Measurements from ENCODE around the gene MAPKAP1.

Gene MAPKAP1

GRCh38 chr9:125556046-125556721 is 150.8 kb downstream of the MAPKAP1 start:
- POLR2A ChIA-PET, result no interaction called here
- CTCF ChIA-PET, result no interaction called here
- DNase-seq (ENCODE audit: extremely low spot score), result no peak
- no peak for TF ChIP-seq BHLHE40 (IDR thresholded peaks at IDR 0.05; ENCODE audit: borderline replicate concordance)

DNA sequence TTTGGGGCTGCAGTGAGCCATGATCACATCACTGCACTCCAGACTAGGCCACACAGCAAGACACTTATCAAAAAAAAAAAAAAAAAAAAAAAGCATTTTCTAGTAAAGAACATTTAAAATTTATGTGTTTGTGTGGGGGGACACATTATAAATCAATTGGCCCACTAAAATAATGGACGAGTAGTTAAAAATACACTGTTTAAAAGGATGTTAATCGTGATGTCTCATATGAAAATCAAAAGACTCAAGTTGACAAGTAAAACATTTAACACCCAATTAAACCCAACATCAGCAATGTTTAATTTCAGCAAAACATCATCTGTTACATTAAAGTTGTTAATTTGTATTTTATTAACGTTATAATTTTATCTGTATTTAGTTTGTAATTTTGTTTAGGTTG is 152.3 kb downstream of the MAPKAP1 start:
- DNase-seq (ENCODE audit: extremely low spot score), result no peak

GRCh38 chr9:125551781-125552180 is 155.2 kb downstream of the MAPKAP1 start:
- ChIA-PET CTCF (no interaction called here), POLR2A (no interaction called here)
- TF ChIP-seq NFRKB (IDR thresholded peaks at IDR 0.05) (no peak), FOXK2 (IDR thresholded peaks at IDR 0.05) (no peak), BHLHE40 (IDR thresholded peaks at IDR 0.05; ENCODE audit: borderline replicate concordance) (no peak), ARNT (IDR thresholded peaks at IDR 0.05) (no peak), FOXM1 (IDR thresholded peaks at IDR 0.05; ENCODE audit: borderline replicate concordance) (no peak), L3MBTL2 (conservative IDR thresholded peaks at IDR 0.05) (no peak), SUZ12 (IDR thresholded peaks at IDR 0.05) (no peak), SP1 (IDR thresholded peaks at IDR 0.05) (no peak), ZNF384 (IDR thresholded peaks at IDR 0.05) (no peak), LEF1 (IDR thresholded peaks at IDR 0.05; ENCODE audit: borderline replicate concordance) (no peak), CTBP1 (IDR thresholded peaks at IDR 0.05; ENCODE audit: borderline replicate concordance) (no peak), HDGF (IDR thresholded peaks at IDR 0.05; ENCODE audit: borderline replicate concordance) (no peak), ELF4 (IDR thresholded peaks at IDR 0.05) (no peak), TARDBP (IDR thresholded peaks at IDR 0.05) (no peak), FOXA1 (IDR thresholded peaks at IDR 0.05) (no peak)
- TF ChIP-seq, protein P1, sequence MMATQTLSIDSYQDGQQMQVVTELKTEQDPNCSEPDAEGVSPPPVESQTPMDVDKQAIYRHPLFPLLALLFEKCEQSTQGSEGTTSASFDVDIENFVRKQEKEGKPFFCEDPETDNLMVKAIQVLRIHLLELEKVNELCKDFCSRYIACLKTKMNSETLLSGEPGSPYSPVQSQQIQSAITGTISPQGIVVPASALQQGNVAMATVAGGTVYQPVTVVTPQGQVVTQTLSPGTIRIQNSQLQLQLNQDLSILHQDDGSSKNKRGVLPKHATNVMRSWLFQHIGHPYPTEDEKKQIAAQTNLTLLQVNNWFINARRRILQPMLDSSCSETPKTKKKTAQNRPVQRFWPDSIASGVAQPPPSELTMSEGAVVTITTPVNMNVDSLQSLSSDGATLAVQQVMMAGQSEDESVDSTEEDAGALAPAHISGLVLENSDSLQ (IDR thresholded peaks at IDR 0.05), result no peak
- no peak for DNase-seq (ENCODE audit: extremely low spot score)

More for the DNA sequence above, 152.3 kb downstream of the MAPKAP1 start:
- TF ChIP-seq ELF4 (IDR thresholded peaks at IDR 0.05), result no peak
- no peak for TF ChIP-seq SUZ12 (IDR thresholded peaks at IDR 0.05)
- TF ChIP-seq TARDBP (IDR thresholded peaks at IDR 0.05), result no peak
- CTCF ChIA-PET, result no interaction called here
- POLR2A ChIA-PET, result no interaction called here

DNA sequence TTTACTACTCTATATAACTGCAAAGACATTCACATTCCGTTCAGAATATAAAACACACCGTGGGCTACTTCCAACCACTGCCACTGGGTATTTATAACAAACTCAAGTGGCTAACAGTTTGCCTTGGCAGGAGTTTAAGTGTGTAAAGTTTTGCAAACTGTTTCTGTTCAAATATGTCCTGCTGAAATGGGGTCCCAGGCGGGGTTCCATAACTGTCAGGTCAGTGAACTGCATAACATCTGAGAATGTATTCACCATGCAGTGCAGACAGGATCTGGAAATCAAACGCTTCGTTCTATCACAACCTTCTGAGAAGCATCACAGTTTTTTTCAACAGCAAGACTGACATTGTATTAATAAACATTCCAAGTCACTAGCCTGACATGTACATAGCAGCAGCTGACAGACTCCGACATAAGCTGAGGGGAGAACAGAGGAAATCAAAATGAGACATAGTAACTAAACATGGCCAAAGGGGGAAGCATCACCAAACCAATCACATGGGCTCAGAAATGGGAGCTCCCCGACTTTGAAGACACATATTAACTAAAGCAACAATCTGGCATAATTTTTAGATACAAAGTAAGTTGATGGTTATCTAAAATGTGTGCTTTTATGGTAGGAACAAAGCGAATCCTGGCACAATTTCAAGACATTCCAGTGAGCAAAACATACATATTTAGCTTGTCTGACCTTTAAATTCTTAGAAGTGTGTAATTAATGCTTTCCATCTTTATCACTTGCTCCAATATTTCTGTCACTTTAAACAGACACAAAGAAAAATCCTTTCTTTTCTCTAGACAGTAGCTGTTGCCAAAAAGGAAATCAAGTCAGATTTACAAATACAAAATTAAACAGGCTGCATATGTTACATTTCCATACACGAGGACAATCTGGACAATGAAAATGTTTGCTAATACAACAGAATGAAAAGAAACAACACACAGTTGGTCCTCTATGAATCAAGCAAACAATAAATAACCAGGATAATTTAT is 156.8 kb downstream of the MAPKAP1 start:
- TF ChIP-seq SUZ12 (IDR thresholded peaks at IDR 0.05) (no peak), ARNT (IDR thresholded peaks at IDR 0.05) (no peak), CTBP1 (IDR thresholded peaks at IDR 0.05; ENCODE audit: borderline replicate concordance) (no peak), LEF1 (IDR thresholded peaks at IDR 0.05; ENCODE audit: borderline replicate concordance) (no peak), FOXM1 (IDR thresholded peaks at IDR 0.05; ENCODE audit: borderline replicate concordance) (no peak), FOXK2 (IDR thresholded peaks at IDR 0.05) (no peak), TARDBP (IDR thresholded peaks at IDR 0.05) (no peak), HDGF (IDR thresholded peaks at IDR 0.05; ENCODE audit: borderline replicate concordance) (no peak), ELF4 (IDR thresholded peaks at IDR 0.05) (no peak), L3MBTL2 (conservative IDR thresholded peaks at IDR 0.05) (no peak), NFRKB (IDR thresholded peaks at IDR 0.05) (no peak), SP1 (IDR thresholded peaks at IDR 0.05) (no peak), ZNF384 (IDR thresholded peaks at IDR 0.05) (no peak), BHLHE40 (IDR thresholded peaks at IDR 0.05; ENCODE audit: borderline replicate concordance) (no peak)
- TF ChIP-seq, protein P1 (IDR thresholded peaks at IDR 0.05), result no peak
- DNase-seq (ENCODE audit: extremely low spot score), result no peak
- POLR2A ChIA-PET, result no interaction called here
- CTCF ChIA-PET, result no interaction called here

GRCh38 chr9:125549465-125549871 is 157.5 kb downstream of the MAPKAP1 start:
- CTCF ChIA-PET, result no interaction called here
- POLR2A ChIA-PET, result no interaction called here
- no peak for DNase-seq (ENCODE audit: extremely low spot score)
- TF ChIP-seq FOXK2 (IDR thresholded peaks at IDR 0.05) (no peak), NFRKB (IDR thresholded peaks at IDR 0.05) (no peak), FOXM1 (IDR thresholded peaks at IDR 0.05; ENCODE audit: borderline replicate concordance) (no peak), TARDBP (IDR thresholded peaks at IDR 0.05) (no peak), FOXA1 (IDR thresholded peaks at IDR 0.05) (no peak), SUZ12 (IDR thresholded peaks at IDR 0.05) (no peak), CTBP1 (IDR thresholded peaks at IDR 0.05; ENCODE audit: borderline replicate concordance) (no peak), L3MBTL2 (conservative IDR thresholded peaks at IDR 0.05) (no peak), SP1 (IDR thresholded peaks at IDR 0.05) (no peak), HDGF (IDR thresholded peaks at IDR 0.05; ENCODE audit: borderline replicate concordance) (no peak), ARNT (IDR thresholded peaks at IDR 0.05) (no peak), ELF4 (IDR thresholded peaks at IDR 0.05) (no peak), BHLHE40 (IDR thresholded peaks at IDR 0.05; ENCODE audit: borderline replicate concordance) (no peak), LEF1 (IDR thresholded peaks at IDR 0.05; ENCODE audit: borderline replicate concordance) (no peak)
- TF ChIP-seq, protein P1 (IDR thresholded peaks at IDR 0.05), result no peak

GRCh38 chr9:125549039-125549438 is 158.0 kb downstream of the MAPKAP1 start:
- POLR2A ChIA-PET, result no interaction called here
- no peak for DNase-seq (ENCODE audit: extremely low spot score)

More at GRCh38 chr9:125549039-125549438, 158.0 kb downstream of the MAPKAP1 start:
- CTCF ChIA-PET, result no interaction called here
- no peak for TF ChIP-seq CTBP1 (IDR thresholded peaks at IDR 0.05; ENCODE audit: borderline replicate concordance)
- no peak for TF ChIP-seq ARNT (IDR thresholded peaks at IDR 0.05)
- no peak for TF ChIP-seq ZNF384 (IDR thresholded peaks at IDR 0.05)
- TF ChIP-seq L3MBTL2 (conservative IDR thresholded peaks at IDR 0.05), result no peak
- no peak for TF ChIP-seq ELF4 (IDR thresholded peaks at IDR 0.05)
- TF ChIP-seq SP1 (IDR thresholded peaks at IDR 0.05), result no peak
- TF ChIP-seq NFRKB (IDR thresholded peaks at IDR 0.05), result no peak
- no peak for TF ChIP-seq HDGF (IDR thresholded peaks at IDR 0.05; ENCODE audit: borderline replicate concordance)
- no peak for TF ChIP-seq LEF1 (IDR thresholded peaks at IDR 0.05; ENCODE audit: borderline replicate concordance)
- no peak for TF ChIP-seq SUZ12 (IDR thresholded peaks at IDR 0.05)
- TF ChIP-seq TARDBP (IDR thresholded peaks at IDR 0.05), result no peak
- no peak for TF ChIP-seq FOXK2 (IDR thresholded peaks at IDR 0.05)
- no peak for TF ChIP-seq FOXA1 (IDR thresholded peaks at IDR 0.05)
- TF ChIP-seq FOXM1 (IDR thresholded peaks at IDR 0.05; ENCODE audit: borderline replicate concordance), result no peak
- TF ChIP-seq BHLHE40 (IDR thresholded peaks at IDR 0.05; ENCODE audit: borderline replicate concordance), result no peak
- TF ChIP-seq, protein P1 (IDR thresholded peaks at IDR 0.05), result no peak

All from HEK293T (cell line).